D721Med (cell line): ENCODE results near the gene LY6G5B.

ENCODE experiments used
- DNase-seq: peaks from one replicate; pipeline ENCODE4 v3.0.0; 2011; ENCODE audit warnings: low spot score; ENCODE audit not compliant: insufficient read length
- FAIRE-seq: peaks from 2 replicates; lab custom pipeline; 2011; peaks lifted over from hg19 to GRCh38; lab: Jason Lieb, UNC
- TF ChIP-seq, protein P1 (sequence below): IDR thresholded peaks from 2 replicates; pipeline ENCODE4 v1.5.1; 2012; ENCODE audit warnings: mild to moderate bottlenecking, control low read depth; ENCODE audit not compliant: insufficient read depth; ENCODE audit errors: missing control alignments

LY6G5B gene

DNA sequence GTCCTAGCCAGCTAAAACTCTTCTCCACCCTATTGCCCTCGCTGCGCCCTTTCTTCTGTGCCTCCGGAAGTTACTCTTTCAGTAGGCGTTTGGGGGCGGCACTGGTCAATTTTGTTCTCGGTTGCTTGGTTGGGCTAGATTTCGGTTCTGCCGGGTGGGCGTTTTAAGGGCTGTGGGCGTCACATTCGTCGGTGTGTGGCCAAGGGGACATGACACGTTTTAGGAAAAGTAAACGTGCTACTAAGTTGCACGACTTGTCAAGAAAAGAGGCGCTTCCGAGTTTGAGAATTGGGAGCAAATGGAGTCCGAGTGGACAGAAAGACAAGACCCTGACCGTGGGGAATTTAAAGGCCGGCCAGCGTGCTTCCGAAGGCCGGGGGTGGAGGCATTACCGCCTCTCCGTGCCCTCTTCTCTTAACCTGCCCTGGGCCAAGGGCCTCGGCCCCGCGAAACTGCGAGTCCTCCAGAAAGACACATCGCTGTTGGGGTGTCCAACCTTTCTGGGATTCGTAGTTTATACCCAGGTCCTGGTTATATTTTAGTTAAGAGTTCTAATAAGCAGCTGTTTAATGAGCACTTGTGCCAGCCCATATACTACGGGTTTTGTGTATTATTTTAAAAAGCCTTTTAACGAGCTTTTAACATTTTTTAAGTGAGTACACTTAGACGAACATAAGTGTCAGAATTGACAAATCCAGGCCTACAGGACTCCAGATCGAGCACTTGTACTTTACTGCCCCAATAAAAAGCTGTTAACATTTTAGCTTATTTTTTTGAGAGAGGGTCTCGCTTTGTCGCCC is 16.7 kb upstream of the LY6G5B start:
- TF ChIP-seq, protein P1, sequence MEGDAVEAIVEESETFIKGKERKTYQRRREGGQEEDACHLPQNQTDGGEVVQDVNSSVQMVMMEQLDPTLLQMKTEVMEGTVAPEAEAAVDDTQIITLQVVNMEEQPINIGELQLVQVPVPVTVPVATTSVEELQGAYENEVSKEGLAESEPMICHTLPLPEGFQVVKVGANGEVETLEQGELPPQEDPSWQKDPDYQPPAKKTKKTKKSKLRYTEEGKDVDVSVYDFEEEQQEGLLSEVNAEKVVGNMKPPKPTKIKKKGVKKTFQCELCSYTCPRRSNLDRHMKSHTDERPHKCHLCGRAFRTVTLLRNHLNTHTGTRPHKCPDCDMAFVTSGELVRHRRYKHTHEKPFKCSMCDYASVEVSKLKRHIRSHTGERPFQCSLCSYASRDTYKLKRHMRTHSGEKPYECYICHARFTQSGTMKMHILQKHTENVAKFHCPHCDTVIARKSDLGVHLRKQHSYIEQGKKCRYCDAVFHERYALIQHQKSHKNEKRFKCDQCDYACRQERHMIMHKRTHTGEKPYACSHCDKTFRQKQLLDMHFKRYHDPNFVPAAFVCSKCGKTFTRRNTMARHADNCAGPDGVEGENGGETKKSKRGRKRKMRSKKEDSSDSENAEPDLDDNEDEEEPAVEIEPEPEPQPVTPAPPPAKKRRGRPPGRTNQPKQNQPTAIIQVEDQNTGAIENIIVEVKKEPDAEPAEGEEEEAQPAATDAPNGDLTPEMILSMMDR: peak; percentile 30
- DNase-seq (peak; percentile 84), FAIRE-seq (no peak)

DNA sequence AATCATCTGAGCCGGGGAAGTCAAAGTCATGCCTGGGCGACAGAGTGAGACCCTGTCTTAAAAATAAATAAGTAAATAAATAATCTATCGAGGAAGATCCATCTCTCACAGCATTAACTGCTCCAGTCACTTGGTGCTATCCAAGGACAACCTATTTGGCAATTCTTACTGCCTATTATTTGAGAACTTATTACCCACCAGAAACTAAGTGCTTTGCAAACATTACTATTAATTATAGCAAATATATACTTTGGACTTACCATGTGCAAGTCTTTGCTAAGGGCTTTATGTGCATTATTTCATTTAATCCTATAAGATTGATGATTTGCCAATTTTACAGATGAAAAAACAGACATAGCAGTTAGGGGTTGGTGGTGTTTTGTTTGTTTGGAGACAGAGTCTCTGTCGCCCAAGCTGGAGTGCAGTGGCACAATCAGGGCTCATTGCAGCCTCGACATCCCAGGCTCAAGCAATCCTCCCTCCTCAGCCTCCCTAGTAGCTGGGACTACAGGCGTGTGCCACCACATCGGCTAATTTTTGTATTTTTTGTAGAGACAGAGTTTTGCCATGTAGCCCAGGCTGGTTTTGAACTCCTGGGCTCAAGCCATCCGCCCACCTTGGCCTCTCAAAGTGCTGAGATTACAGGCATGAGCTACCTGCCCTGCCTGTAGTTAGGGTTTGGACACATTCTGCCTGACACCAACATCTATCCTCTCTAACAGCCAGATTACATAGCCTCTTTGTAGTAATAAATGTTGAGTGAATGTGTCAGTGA is 15.0 kb upstream of the LY6G5B start:
- no peak for DNase-seq
- FAIRE-seq: no peak
- TF ChIP-seq, protein P1: no peak

DNA sequence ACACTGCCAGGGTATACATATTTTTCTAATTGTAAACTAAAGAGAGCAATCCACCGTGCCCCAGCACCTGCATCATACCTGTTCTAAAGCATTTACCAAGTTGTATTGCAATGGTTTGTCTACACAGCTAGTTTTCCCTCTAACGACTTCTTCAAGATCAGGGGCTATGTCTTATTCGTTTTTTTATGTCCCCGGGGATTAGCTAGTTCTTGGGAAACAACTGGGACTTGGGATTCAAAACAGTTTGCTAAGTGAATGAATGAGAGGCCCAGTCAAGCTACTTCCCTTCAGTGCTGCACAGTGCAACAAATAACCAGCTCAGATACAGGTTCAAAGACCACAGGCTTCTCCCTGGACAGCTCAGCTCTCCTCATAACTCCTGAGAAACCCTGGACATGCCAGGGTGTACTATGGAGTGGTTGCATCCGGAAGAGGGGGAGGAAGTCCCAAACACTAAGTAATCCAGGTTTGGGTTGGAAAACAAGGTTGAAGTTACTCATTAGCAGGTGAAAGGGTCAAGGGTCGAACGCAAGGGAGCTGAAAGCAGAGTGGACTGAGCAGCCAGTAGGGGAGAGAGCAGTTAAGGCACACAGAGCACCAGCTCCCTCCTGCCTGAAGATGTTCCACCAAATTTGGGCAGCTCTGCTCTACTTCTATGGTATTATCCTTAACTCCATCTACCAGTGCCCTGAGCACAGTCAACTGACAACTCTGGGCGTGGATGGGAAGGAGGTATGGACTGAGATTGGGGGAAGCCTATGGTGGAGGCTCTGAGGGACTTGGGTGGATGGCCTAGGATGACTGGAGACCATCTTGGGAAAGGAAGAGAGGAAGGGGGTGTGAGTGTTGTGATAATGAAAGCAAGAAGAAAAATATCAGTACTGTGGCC is 14.2 kb upstream of the LY6G5B start, which contains the start of gene APOM:
APOM (plus strand) TSS at position 546 of the 889 bp plus-strand sequence; CDS start at position 619, 73 bp downstream.
- TF ChIP-seq, protein P1: no peak
- DNase-seq: no peak
- no peak for FAIRE-seq

DNA sequence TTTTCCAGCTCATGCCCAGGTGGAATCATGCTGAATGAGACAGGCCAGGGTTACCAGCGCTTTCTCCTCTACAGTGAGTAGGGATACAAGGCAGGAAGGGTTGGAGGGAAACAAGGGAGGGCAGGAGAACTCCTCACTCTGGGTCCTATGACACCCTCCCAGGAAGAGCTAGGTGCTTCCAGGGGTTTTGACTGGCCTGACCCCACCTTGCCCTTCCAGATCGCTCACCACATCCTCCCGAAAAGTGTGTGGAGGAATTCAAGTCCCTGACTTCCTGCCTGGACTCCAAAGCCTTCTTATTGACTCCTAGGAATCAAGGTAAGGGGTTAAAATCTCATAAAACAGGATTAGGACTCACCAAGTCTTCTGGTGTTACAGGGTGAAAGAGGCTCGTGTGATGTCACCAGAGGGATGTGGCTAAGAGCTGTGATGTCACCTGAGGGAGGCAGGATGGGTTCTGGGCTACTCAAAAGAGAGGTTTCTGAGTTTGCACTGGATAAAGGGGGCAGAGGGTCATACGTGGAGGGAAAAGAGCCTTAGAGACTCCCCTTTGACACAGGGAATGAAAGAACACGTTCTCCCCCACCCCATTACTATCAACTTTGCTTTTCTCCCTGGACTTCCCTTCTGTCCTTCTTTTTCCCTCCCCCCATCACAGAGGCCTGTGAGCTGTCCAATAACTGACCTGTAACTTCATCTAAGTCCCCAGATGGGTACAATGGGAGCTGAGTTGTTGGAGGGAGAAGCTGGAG is 12.2 kb upstream of the LY6G5B start:
- DNase-seq: no peak
- TF ChIP-seq, protein P1: no peak
- no peak for FAIRE-seq

DNA sequence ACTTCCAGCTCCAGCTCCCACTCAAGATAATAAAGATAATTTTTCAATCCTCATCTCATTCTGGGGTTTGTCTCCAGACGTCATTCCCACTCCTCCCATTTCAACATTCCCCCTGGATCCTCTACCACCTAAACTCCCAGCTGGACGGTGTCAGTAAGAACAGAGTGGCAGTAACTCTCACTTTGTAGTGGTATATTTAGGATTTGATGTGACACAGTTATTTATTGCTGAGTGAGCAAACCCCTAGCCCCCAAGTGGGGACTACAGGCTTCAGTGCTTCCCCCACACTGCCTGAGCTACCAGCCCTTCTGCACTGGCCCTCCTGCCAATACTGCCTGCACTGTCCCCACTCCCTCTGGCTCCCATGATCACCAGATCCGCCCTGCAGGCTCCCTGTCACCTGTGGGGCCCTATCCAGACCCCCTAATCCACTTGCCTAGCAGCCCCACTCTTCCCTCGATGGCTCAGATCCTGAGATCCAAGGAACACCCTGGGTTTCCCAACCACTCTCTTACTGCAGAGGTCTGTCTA is 11.6 kb upstream of the LY6G5B start:
- FAIRE-seq (no peak), DNase-seq (no peak)
- TF ChIP-seq, protein P1: no peak

DNA sequence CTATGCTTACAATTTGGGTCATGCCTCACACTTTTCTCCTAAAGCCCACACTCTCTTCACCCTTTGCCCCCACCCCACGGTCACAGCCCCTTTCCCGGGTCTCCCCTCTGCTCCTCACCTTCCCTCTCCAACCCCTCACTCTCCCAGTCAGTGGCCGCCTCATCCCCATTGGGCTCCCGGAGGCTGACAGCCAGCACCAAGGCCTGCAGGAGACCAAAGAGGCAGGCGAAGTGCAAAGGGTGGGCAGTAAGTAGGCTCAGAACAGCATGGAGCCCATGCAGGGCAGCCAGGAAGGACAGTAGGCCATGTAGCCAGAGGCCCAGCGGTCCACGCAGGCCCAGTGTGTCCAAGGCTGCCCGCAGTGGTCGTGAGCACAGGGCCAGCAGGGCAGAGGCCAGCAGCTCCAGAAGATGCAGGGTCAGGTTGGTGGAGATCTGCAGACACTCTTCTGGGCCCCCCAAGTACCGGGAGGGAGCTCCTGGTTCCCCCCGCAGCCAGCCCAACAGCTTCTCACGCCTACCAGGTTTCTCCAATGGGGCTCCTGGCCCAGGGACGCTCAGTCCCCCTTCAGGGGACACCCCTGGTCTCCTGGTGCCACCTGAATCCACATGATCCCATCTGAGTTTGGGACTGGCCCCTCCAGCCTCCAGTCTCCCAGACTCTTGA is 10.7 kb upstream of the LY6G5B start:
- TF ChIP-seq, protein P1: no peak
- FAIRE-seq: no peak
- DNase-seq: no peak
